ENCODE measurements around the gene BEST3.

BEST3 gene

GRCh38 chr12:69698769-69699540 lies at the start of gene BEST3:
BEST3 (minus strand) TSS chr12:69699303; CDS start chr12:69697798, 1,505 bp downstream.
- peak within 1 kb of the TSS; percentile 98 for H3K27ac ChIP-seq
- no peak for TF ChIP-seq CTCF (conservative IDR thresholded peaks at IDR 0.05)

GRCh38 chr12:69744109-69744508 lies 45.0 kb upstream of the BEST3 start:
- H3K27ac ChIP-seq = no peak overlapping the region
- no peak for TF ChIP-seq CTCF (conservative IDR thresholded peaks at IDR 0.05)

- no peak for TF ChIP-seq CTCF (conservative IDR thresholded peaks at IDR 0.05)
- peak overlapping the region; percentile 97 for H3K27ac ChIP-seq
Observed at GRCh38 chr12:69739287-69740191, 40.4 kb upstream of the BEST3 start.

- peak; percentile 92 for TF ChIP-seq CTCF (conservative IDR thresholded peaks at IDR 0.05)
- H3K27ac ChIP-seq = peak within 1 kb of the TSS; percentile 97
Observed at GRCh38 chr12:69738351-69739286, 39.5 kb upstream of the BEST3 start, which contains the start of gene RAB3IP. RAB3IP (plus strand) TSS chr12:69738860; CDS start chr12:69755409, 16,549 bp downstream.

GRCh38 chr12:69733638-69734037 lies 34.5 kb upstream of the BEST3 start:
- no peak for TF ChIP-seq CTCF (conservative IDR thresholded peaks at IDR 0.05)

GRCh38 chr12:69732088-69732487 lies 33.0 kb upstream of the BEST3 start:
- no peak overlapping the region for H3K27ac ChIP-seq
- TF ChIP-seq CTCF (conservative IDR thresholded peaks at IDR 0.05) = no peak

More at GRCh38 chr12:69733638-69734037, 34.5 kb upstream of the BEST3 start:
- H3K27ac ChIP-seq = no peak overlapping the region
